OCI-LY1 (cell line): ENCODE measurements around the gene WTAP.

Source experiments
- CTCF ChIP-seq: fragments of 200-600 bp; sonication (generic), shearing (Covaris generic); IDR thresholded peaks from 2 replicates; pipeline ENCODE4 v1.5.1; 2017; ENCODE audit warnings: mild to moderate bottlenecking, antibody characterized with exemption, low read length, moderate library complexity, mixed read lengths
- EZH2 ChIP-seq: fragments of 200-600 bp; sonication (generic), shearing (Covaris generic); IDR thresholded peaks from 2 replicates; pipeline ENCODE4 v1.8.0; 2017; ENCODE audit warnings: borderline replicate concordance, mixed run types, mild to moderate bottlenecking, antibody characterized with exemption, low read length, moderate library complexity, mixed read lengths

GRCh38 chr6:159726255-159726917 lies 920 bp upstream of the WTAP start:
- TF ChIP-seq CTCF (no peak), EZH2 (no peak)
